DMS153 treated with DMSO at 0.1 percent for 48 hours (cell line): Measurements from ENCODE around the gene TEAD1.

Source experiments
- DNase-seq: peaks from one replicate; lab custom pipeline; 2025; ENCODE audit not compliant: unreplicated experiment; lab: John Stamatoyannopoulos, UW

The TEAD1 gene

GRCh38 chr11:12786450-12786849, 112.2 kb downstream of the TEAD1 start:
- DNase-seq = no peak

GRCh38 chr11:12786891-12787290, 112.7 kb downstream of the TEAD1 start:
- DNase-seq = no peak

GRCh38 chr11:12787847-12788246, 113.6 kb downstream of the TEAD1 start:
- no peak for DNase-seq

- DNase-seq = no peak
Observed at GRCh38 chr11:12789054-12789453, 114.8 kb downstream of the TEAD1 start.

GRCh38 chr11:12789596-12790215, 115.5 kb downstream of the TEAD1 start:
- no peak for DNase-seq

GRCh38 chr11:12790861-12791616, 116.8 kb downstream of the TEAD1 start:
- no peak for DNase-seq

- DNase-seq = no peak
Observed at GRCh38 chr11:12792018-12792417, 117.8 kb downstream of the TEAD1 start.

GRCh38 chr11:12792590-12792989, 118.4 kb downstream of the TEAD1 start:
- DNase-seq = no peak

- no peak for DNase-seq
Observed at GRCh38 chr11:12793065-12793464, 118.8 kb downstream of the TEAD1 start.

- no peak for DNase-seq
Observed at GRCh38 chr11:12793506-12793905, 119.3 kb downstream of the TEAD1 start.

- no peak for DNase-seq
Observed at GRCh38 chr11:12794576-12795230, 120.5 kb downstream of the TEAD1 start.

GRCh38 chr11:12797996-12798395, 123.8 kb downstream of the TEAD1 start:
- DNase-seq = no peak

- DNase-seq = no peak
Observed at GRCh38 chr11:12798609-12799011, 124.4 kb downstream of the TEAD1 start.

- no peak for DNase-seq
Observed at GRCh38 chr11:12799334-12799835, 125.2 kb downstream of the TEAD1 start.

GRCh38 chr11:12800032-12800671, 125.9 kb downstream of the TEAD1 start:
- peak; percentile 77 for DNase-seq

GRCh38 chr11:12800871-12801270, 126.7 kb downstream of the TEAD1 start:
- no peak for DNase-seq

- DNase-seq = no peak
Observed at GRCh38 chr11:12801976-12802375, 127.8 kb downstream of the TEAD1 start.

- peak; percentile 99 for DNase-seq
Observed at GRCh38 chr11:12802418-12803085, 128.3 kb downstream of the TEAD1 start.

- DNase-seq = no peak
Observed at GRCh38 chr11:12803086-12803826, 129.0 kb downstream of the TEAD1 start.

GRCh38 chr11:12806113-12806512, 131.9 kb downstream of the TEAD1 start:
- no peak for DNase-seq
